ENCODE data around the gene TWF1.

DNA sequence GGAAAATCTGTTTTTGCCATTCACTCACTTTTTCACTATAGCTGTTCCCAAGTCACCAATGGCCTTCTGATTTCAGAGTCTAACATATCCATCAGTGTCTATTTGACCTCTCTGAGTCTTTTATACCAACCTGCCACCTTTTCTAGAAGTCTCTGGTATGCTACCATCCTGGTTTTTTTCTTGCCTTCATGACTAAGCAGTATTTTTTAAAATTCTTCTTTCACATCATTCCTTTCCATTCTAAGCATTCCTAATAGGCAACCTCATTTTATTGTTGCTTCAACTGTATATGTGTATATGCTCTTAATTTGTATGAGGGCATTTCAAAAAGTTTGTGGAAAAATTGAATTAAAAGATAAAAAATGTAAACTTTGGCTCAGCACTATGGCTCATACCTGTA, 42.3 kb downstream of the TWF1 start:
- TF ChIP-seq CTCF (IDR thresholded peaks at IDR 0.05; ENCODE audit: poor library complexity) (no peak), EZH2 (IDR thresholded peaks at IDR 0.05; ENCODE audit: borderline replicate concordance) (no peak)

Data from hepatocyte (in vitro differentiated cells).